PC-9 (cell line): ENCODE data around the gene GATC. TPM values are rescaled to one million over a fixed set of nuclear protein-coding genes. Genes with fewer than 3 reads are reported as not detected.

Source experiments
- BruUV-seq: library from RNA; stranded (reverse); fragments of 400-500 nt; replicated peaks from 2 replicates; lab custom pipeline; 2021; lab: Mats Ljungman, UMichigan
- CTCF ChIA-PET: fragments of 300-600 bp; sonication (Branson Sonifier 250); formaldehyde crosslinking; loops from one replicate; lab custom pipeline; 2022; ENCODE audit warnings: antibody characterized with exemption; lab: Charles Lee
- POLR2A ChIA-PET: fragments of 300-600 bp; sonication (Branson Sonifier 250); formaldehyde crosslinking; loops from one replicate; lab custom pipeline; 2022; ENCODE audit warnings: antibody characterized with exemption; ENCODE audit not compliant: unreplicated experiment; lab: Charles Lee
- DNase-seq, 2 experiments: peaks; one replicate each; pipeline versions ENCODE4 v3.0.0 to v3.0.0-alpha.2; 2015 to 2022; ENCODE audit warnings: mixed read lengths in 1 of 2
- H2AFZ ChIP-seq: fragments of 200-600 bp; sonication (generic); 2 replicates; pipeline ENCODE4 v1.8.1; 2017; ENCODE audit warnings: antibody characterized with exemption
- H3F3A ChIP-seq: fragments of 200-600 bp; sonication (generic); 2 replicates; pipeline ENCODE4 v1.8.1; 2017; ENCODE audit warnings: antibody characterized with exemption, mild to moderate bottlenecking, low read depth; ENCODE audit not compliant: insufficient read depth
- H3K27ac ChIP-seq: fragments of 200-600 bp; sonication (generic); 2 replicates; pipeline ENCODE4 v1.6.1; 2016; ENCODE audit warnings: mixed run types
- H3K27me3 ChIP-seq: fragments of 200-600 bp; sonication (generic); 2 replicates; pipeline ENCODE4 v1.6.1; 2016; ENCODE audit warnings: low read depth, mixed run types; ENCODE audit not compliant: insufficient read depth
- H3K36me3 ChIP-seq: fragments of 200-600 bp; sonication (generic); 2 replicates; pipeline ENCODE4 v1.6.1; 2016; ENCODE audit warnings: low read depth, mixed run types
- H3K4me1 ChIP-seq: fragments of 200-600 bp; sonication (generic); replicated peaks from 2 replicates; pipeline ENCODE4 v1.6.1; 2016; ENCODE audit warnings: mixed run types; ENCODE audit not compliant: insufficient read depth
- H3K4me2 ChIP-seq: fragments of 200-600 bp; sonication (generic); 2 replicates; pipeline ENCODE4 v1.6.1; 2017; ENCODE audit warnings: mixed run types
- H3K4me3 ChIP-seq: fragments of 200-600 bp; sonication (generic); 2 replicates; pipeline ENCODE4 v1.6.1; 2016; ENCODE audit warnings: mixed run types
- H3K79me2 ChIP-seq: fragments of 200-600 bp; sonication (generic); 2 replicates; pipeline ENCODE4 v1.6.1; 2017; ENCODE audit warnings: low read depth, mixed run types
- H3K9me2 ChIP-seq: fragments of 200-600 bp; sonication (generic); 2 replicates; pipeline ENCODE4 v1.8.1; 2017; ENCODE audit warnings: mild to moderate bottlenecking; ENCODE audit not compliant: insufficient read depth
- H3K9me3 ChIP-seq: fragments of 200-600 bp; sonication (generic); 2 replicates; pipeline ENCODE4 v1.8.1; 2016; ENCODE audit warnings: low read depth; ENCODE audit not compliant: insufficient read depth
- H4K20me1 ChIP-seq: fragments of 200-600 bp; sonication (generic); 2 replicates; pipeline ENCODE4 v1.8.1; 2017; ENCODE audit not compliant: insufficient read depth
- EZH2 ChIP-seq: fragments of 200-600 bp; sonication (generic); IDR thresholded peaks from 2 replicates; pipeline ENCODE4 v1.8.0; 2017; ENCODE audit warnings: antibody characterized with exemption, low read depth
- intact Hi-C: fragments of 100-400 bp; cut with micrococcal nuclease; formaldehyde crosslinking; loops from one replicate; pipeline ENCODE4 v1.10.0; 2022; ENCODE audit not compliant: unreplicated experiment
- total RNA-seq: library from RNA; stranded (reverse); gene quantifications from 2 replicates; pipeline ENCODE4 v1.2.3, GENCODE V29; 2021
- TF ChIP-seq, protein P1 (sequence below): fragments of 200-600 bp; sonication (generic); conservative IDR thresholded peaks from 2 replicates; pipeline ENCODE4 v1.6.1; 2017; ENCODE audit warnings: mixed run types, antibody characterized with exemption, mild to moderate bottlenecking, moderate library complexity

GATC gene
- total RNA-seq, 1 experiment from 2014 or later = 24.3 TPM

DNA sequence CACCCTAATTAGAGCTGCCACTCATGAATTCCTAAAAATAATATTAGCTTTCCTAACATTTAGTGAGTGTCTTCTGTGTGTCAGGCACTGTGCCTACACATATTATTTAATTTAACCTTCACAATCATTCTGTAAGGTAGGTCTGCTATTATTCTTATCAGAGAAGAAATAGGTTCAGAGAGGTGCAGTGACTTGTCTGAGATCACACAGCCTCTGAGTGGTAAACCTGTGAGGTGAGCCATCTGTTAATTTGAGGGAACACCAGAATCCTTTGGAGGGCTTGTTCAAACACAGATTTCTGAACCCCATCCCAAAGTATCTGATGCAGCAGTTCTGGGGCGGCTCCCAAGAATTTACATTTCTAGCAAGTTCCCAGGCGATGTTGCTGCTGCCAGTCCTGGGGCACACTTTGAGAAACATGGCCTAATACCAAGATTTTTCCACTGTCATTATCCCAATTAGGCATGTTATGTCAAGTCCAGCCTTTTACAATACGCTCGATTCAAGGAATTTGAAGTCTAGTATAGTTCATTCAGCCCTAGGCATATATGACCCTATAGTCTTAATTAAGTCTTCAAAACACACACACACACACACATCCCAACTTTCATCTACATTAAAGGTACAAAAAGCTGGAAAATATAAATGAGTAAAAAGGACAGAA lies 28.2 kb upstream of the GATC start:
- Histone ChIP-seq H3K9me2 (no peaks in the 10 kb centered on the region), H3K4me3 (no peak overlapping the region), H3K27ac (no peak overlapping the region), H3K9me3 (no peaks in the 10 kb centered on the region), H4K20me1 (no peaks in the 10 kb centered on the region), H3K4me2 (no peak overlapping the region), H3K36me3 (no peaks in the 10 kb centered on the region), H3K27me3 (no peaks in the 10 kb centered on the region), H3K4me1 (no peaks in the 10 kb centered on the region), H2AFZ (no peak overlapping the region), H3K79me2 (no peaks in the 10 kb centered on the region), H3F3A (no peaks in the 10 kb centered on the region)
- intact Hi-C loops = no loop called here
- no TSS peak for BruUV-seq
- POLR2A ChIA-PET = no interaction called here
- CTCF ChIA-PET = no interaction called here
- TF ChIP-seq, protein P1, sequence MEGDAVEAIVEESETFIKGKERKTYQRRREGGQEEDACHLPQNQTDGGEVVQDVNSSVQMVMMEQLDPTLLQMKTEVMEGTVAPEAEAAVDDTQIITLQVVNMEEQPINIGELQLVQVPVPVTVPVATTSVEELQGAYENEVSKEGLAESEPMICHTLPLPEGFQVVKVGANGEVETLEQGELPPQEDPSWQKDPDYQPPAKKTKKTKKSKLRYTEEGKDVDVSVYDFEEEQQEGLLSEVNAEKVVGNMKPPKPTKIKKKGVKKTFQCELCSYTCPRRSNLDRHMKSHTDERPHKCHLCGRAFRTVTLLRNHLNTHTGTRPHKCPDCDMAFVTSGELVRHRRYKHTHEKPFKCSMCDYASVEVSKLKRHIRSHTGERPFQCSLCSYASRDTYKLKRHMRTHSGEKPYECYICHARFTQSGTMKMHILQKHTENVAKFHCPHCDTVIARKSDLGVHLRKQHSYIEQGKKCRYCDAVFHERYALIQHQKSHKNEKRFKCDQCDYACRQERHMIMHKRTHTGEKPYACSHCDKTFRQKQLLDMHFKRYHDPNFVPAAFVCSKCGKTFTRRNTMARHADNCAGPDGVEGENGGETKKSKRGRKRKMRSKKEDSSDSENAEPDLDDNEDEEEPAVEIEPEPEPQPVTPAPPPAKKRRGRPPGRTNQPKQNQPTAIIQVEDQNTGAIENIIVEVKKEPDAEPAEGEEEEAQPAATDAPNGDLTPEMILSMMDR = no peak
- no peak for TF ChIP-seq EZH2
- no peak for DNase-seq

DNA sequence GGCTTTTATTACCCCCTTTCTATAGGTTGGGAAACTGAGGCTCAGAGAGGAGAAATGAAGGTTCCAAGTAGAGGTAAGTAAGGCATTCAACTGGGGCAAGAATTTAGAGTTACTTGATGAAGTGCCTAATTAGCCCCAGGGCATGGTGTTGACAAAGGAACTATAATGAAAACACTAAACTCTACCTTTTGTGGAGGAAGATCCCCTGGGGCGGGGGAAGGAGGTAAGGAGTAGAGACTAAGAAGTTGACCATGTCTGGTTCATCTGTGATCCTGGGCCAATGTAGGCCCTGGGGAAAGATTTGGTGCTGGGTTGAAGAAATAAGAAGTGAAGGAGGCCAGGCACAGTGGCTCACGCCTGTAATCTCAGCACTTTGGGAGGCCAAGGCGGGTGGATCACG lies 24.5 kb upstream of the GATC start:
- no peak overlapping the region for H3K4me2 ChIP-seq
- CTCF ChIA-PET = no interaction called here
- TF ChIP-seq EZH2 = no peak
- TF ChIP-seq, protein P1 = no peak
- no peak overlapping the region for H3K4me3 ChIP-seq
- H2AFZ ChIP-seq = no peak overlapping the region
- no peaks in the 10 kb centered on the region for H3K79me2 ChIP-seq
- H3K27ac ChIP-seq = no peak overlapping the region
- H3K27me3 ChIP-seq = no peaks in the 10 kb centered on the region
- no peaks in the 10 kb centered on the region for H4K20me1 ChIP-seq
- H3F3A ChIP-seq = no peaks in the 10 kb centered on the region
- intact Hi-C loops = no loop called here
- no TSS peak for BruUV-seq
- no peaks in the 10 kb centered on the region for H3K9me3 ChIP-seq
- H3K4me1 ChIP-seq = no peaks in the 10 kb centered on the region
- DNase-seq = no peak
- POLR2A ChIA-PET = no interaction called here
- no peaks in the 10 kb centered on the region for H3K36me3 ChIP-seq
- H3K9me2 ChIP-seq = no peaks in the 10 kb centered on the region

DNA sequence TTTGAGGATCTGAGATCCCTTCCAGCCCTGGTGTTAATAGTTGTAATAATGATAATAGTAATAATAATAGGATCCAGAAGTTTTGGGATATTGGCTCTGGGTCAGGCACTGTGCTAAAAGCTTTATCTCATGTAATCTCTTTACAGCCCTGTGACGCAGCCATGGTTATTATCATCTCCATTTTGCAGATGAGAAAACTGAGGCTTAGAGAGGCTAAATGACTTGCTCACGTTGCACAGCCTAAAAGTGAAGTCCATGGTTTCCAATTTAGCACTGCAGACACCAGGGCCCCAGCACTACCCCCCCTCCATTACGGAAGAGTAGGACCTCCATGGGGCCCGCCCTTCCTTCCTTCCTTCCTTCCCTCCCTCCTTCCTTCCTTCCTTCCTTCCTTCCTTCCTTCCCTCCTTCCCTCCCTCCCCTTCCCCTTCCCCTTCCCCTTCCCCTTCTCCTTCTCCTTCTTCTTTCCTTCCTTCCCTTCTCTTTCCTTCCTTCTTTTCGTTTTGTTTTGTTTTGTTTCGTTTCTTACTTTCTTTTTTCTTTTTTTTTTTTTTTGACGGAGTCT lies 23.3 kb upstream of the GATC start:
- Histone ChIP-seq H3K36me3 (no peaks in the 10 kb centered on the region), H4K20me1 (no peaks in the 10 kb centered on the region), H3K9me3 (no peaks in the 10 kb centered on the region), H3K4me3 (no peak overlapping the region), H3K4me1 (no peaks in the 10 kb centered on the region), H3K4me2 (no peak overlapping the region), H2AFZ (no peak overlapping the region), H3K27me3 (no peaks in the 10 kb centered on the region), H3K27ac (no peak overlapping the region), H3K9me2 (no peaks in the 10 kb centered on the region), H3F3A (no peaks in the 10 kb centered on the region), H3K79me2 (no peaks in the 10 kb centered on the region)
- TF ChIP-seq EZH2 = no peak
- TF ChIP-seq, protein P1 = no peak
- intact Hi-C loops = no loop called here
- no peak for DNase-seq
- no TSS peak for BruUV-seq
- ChIA-PET CTCF (no interaction called here), POLR2A (no interaction called here)
